SK-N-SH (cell line): ENCODE data around the gene PRDM5.

ENCODE experiments used
- CTCF ChIP-seq: fragments of 200-600 bp; sonication (generic); IDR thresholded peaks from 2 replicates; pipeline ENCODE4 v1.6.1; 2017; ENCODE audit warnings: antibody characterized with exemption, mild to moderate bottlenecking, moderate library complexity
- MEF2A ChIP-seq: IDR thresholded peaks from 2 replicates; pipeline ENCODE4 v1.4.0; 2012; ENCODE audit warnings: low read depth, borderline replicate concordance
- NRF1 ChIP-seq: IDR thresholded peaks from 2 replicates; pipeline ENCODE4 v1.6.1; 2012; ENCODE audit warnings: low read depth, mild to moderate bottlenecking, low read length
- SMC3 ChIP-seq: IDR thresholded peaks from 2 replicates; pipeline ENCODE4 v1.6.1; 2012; ENCODE audit warnings: low read depth, low read length, improper control_type of control experiment
- TEAD4 ChIP-seq: IDR thresholded peaks from 2 replicates; pipeline ENCODE4 v1.4.0; 2012; ENCODE audit warnings: mild to moderate bottlenecking, borderline replicate concordance; ENCODE audit not compliant: insufficient read depth

- TF ChIP-seq CTCF (no peak), SMC3 (no peak), NRF1 (no peak), MEF2A (no peak), TEAD4 (no peak)
These were observed 60.7 kb downstream of the PRDM5 start for GRCh38 chr4:120861852-120862251.
